HG03060 (cell line): ENCODE results near the gene DGKZ.

Experiments
- ATAC-seq: cut with Tn5 transposase; IDR thresholded peaks from one replicate; pipeline ENCODE4 v1.9.1; 2021; ENCODE audit warnings: low read depth, moderate number of reproducible peaks; ENCODE audit not compliant: unreplicated experiment

Gene DGKZ

DNA sequence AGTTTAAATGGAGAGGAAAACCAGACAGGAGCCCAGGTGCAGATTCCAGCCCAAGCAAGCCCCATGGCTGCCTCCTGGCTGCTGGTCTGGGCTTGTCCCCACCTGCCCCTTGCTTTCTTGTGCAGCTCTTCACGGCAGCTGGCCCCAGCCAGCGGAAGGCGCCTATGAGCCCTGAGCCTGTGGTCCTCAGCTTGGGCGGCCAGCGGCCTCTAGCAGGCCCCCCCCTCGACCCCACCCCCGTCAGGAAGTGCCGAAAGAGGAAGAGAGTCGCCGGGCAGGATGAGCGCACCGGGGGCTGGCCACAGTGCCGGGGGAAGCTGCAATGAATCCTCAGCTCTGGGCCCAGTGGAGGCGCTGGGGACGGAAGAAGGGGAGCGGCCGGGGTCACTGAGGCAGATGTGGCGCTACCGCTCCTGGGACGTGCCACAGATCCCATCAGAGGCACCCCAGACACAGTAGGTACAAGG is 2.1 kb upstream of the DGKZ start:
- no peak for ATAC-seq

DNA sequence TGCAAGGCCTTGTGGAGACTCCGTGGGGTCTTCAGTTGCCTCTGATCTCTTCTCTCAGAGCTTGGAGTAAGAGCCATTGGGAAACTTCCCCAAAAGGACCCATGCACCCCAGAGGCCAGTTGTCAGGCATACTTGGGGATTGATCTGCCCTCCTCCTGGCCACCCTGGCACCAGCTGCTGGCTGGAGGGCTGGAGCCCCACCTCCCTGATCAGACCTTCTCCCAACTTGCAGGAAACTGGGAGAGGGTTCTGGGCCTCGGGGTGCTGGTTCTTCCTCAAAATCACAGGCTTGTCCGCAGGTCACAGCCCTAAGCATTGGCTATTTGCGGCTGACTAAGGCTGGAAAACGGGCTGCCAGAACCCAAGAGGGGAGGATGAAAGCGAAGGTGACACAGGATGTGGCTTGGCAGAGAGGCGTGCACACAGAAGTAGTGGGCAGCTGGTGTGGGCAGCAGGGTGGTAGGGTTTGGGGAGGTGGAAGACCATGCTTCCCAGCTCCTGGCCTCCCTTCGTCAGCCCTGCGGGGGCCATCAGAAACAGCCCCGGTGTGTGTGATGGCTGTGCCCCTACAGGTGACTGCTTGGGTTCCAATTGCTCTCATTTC is 1.3 kb upstream of the DGKZ start:
- ATAC-seq: no peak

DNA sequence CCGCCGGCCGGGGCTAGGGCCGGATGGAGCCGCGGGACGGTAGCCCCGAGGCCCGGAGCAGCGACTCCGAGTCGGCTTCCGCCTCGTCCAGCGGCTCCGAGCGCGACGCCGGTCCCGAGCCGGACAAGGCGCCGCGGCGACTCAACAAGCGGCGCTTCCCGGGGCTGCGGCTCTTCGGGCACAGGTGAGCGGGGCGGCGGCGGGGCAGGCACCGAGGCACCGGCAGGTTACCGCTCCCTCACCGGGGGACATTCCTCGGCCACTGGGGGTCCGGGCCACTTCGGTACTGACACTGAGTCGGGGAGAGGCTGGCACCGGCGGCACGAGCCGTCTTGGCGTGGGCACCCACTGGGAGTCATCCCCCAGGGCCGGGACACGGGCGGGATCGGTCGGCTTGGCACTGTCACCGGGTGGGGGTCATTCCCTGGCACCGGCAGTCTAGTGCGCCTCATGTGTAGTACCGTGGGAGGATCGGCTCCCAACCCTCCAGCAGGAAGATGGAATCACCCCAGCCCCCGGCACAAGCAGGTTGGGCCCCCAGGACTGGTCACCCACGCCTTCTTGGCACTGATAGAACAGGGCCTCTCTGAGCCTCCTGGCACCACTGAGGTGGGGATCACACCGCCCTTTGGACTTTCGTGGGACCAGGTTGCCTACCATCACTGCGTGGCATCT is 511 bp downstream of the DGKZ start:
- no peak for ATAC-seq

DNA sequence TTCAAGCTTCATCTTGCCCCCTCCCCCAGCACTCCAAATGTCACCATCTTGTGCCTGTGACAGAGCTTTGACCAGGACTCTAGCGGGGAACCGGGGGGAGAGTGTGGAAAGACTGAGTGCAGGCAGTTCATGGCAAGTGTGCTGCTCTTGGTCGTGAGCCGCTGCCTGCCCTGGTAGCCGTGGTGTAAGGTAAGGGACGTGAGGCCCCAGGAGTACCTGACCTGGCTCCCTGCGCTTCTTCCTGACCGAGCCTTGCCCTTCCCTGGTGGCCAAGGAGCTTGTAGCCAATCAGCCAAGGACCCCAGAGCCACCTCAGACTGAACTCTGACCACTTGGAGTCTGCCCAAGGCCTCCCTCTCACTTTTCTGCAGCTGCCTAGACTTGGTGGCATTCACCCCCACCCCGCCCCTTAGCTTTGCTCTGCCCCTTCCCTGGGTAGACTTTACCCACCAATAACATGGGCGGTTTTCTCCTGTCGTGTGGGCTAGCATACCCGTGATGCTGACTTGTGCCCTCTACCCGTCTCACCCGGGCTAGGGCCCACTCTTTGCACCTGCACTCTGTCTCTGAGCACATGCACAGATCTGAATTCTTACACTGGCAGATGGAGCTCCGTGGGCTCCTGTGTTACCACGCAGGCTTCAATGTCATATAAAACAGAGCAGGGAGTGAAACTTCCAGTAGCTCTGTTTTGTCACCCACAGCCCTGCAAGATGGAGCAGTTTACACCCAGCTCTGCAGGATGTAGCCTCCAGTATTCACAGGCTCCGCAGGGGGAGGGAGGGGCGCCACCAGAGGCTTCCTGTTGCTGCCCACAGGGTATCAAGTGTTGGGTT is 1.5 kb downstream of the DGKZ start:
- ATAC-seq: no peak

DNA sequence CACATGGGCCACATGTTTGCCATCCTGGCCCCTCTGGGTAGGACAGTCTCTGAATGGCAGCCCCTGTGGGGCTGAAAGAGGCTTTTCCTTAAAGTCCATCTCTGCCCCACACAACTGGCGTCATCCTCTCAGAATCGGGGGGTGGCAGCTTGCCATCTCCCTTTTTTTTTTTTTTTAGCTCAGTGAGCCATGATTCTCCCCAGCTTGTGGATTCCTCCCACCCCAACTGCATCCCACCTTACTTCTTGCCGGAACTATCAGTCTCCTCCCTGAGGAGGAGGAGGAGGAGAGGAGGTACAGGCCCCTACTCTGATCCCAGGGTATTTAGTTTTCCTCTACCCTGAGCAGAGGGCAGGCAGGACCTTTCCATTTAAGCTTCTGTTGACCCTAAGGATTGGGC is 3.4 kb downstream of the DGKZ start:
- ATAC-seq: no peak

DNA sequence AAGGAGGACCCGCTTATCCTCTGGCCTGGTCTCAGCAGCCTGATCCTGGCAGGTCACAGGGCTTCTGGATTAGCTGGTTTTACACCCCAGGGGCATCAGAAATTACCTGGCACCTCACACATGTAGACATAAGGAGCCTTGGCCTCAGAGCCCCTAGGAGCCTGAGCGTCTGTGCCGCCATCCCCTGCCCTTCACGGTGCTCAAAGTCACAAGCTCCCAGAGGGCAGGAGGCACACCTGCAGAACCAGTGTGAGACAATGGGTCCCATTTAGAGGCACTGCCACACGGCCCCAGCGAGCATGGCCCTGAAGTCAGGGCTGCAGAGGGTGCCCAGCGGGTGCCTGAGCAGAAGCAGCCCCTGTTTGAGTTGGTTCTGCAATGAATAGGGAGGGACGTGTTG is 3.9 kb downstream of the DGKZ start:
- no peak for ATAC-seq

DNA sequence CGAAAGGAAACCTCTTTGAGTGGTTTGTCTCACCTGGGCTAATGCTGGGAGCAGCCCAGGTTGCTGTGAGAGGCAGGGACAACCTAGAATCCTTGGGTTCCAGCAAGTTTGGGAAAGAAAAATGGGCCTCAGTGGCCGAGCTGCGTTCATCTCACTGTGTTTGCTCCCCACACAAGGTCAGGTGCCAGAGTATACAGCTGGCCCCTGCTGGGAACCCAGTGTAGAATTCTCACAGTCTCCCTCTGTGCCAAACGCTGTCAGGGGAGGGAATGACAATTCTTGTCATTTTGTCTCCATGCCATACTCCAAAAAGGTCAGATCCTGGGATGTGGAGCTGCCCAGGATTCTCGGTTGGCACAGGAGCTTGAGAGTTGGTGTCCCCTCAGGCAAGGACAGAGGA is 4.3 kb downstream of the DGKZ start:
- no peak for ATAC-seq

DNA sequence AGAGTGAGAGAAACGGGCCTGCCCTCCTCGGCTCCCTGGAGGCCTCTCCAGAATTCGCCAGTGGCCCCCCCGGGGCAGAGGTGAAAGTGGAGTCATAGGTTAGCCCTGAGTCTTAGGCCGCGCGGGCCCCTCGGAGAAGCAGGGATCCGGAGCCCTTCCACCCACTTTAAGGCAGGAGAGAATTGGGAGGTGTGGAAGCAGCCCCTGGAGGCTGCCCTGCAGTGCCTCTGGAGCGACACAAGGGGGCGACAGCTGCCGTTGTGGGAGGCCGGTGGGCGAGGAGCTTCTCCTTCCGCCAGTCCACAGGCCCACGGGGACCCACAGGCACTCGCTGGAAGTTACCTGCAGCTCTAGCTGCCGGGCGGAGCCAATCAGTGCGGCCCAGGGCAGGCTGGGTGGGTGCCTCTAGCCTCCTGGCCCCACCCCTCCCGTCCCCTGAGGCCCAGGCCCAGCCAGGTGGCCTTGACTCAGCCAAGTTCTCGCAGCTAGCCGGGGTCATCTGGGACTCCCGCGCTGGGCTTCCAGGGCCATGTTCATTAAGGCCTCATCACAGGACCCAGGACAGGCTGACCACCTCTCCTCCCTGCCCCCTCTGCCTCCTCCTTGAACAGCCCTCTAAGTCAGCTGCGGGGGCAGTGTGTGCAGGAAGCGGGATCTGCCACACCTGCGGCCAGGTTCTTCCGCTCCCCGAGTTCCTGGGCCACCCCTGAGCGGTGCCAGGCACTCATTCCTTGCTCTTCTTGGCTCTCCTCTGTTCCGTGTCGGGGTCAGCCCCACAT is 5.0 kb downstream of the DGKZ start:
- no peak for ATAC-seq

DNA sequence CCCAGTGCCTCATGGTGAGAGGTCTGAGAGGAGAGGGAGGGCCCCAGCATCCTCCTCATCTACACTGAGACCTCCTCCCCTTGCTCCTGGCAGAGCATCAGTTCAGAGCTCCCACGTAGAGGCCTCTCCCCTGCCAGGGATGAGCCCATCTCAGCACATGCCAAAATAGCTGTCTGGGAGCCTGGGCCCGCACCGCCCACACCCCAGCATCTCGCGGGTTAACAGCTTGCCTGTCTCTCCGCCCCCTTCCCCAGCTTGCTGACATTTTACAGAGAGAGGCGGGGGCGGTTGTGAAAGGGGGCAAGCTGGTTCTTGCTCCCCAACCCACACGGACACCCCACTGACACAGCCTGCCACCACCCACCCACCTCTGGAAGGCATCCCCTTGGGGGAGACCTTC is 6.4 kb downstream of the DGKZ start:
- ATAC-seq: no peak

DNA sequence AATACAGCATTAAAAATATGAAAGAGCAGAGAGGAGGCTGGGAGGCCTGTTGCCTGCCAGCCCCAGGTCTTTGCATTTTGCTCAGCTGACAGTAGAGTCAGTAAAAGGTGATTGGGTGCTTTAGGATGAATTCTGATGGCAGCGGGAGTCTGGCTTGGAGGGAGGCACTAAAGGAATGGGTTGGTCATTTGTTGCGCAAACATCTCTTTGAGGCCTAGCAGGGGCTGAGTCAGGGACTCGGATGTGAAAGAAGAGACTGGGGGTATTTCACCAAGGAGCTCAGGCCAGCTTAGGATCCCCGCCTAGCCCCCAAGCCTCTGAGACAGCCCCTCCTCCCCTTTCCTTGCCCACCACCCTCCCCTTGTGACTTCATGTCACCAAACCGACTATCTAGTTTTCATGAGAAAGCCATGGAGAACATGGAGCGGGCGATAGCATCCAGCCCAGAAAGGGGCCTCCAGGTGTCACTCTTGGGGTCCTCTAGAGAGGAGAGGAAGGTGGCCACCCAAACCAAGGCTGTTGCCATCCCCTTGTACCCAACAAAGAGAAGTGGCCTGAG is 9.7 kb downstream of the DGKZ start:
- ATAC-seq: no peak

DNA sequence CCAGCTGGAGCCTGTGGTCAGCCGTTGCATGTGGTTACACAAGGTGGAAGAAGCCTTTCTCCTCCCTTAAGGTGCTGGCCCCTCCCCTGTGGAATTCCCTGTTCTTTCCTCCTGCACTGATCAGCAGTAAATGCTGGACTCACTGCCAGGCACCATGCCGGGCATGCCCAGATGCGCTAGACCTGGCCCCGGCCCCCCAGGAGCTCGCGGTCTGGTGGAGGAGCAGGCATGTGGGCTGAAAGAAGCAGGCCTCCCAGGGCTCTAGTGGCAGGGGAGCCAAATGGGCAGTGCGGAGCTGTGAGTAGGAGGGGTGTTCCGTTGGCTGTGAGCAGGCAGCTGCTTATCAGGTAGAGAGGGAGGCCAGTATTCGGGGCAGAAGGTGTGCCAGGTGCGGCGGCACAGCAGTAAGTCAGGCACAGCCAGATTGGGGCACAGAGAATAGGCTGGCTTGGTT is 10.2 kb downstream of the DGKZ start:
- no peak for ATAC-seq

DNA sequence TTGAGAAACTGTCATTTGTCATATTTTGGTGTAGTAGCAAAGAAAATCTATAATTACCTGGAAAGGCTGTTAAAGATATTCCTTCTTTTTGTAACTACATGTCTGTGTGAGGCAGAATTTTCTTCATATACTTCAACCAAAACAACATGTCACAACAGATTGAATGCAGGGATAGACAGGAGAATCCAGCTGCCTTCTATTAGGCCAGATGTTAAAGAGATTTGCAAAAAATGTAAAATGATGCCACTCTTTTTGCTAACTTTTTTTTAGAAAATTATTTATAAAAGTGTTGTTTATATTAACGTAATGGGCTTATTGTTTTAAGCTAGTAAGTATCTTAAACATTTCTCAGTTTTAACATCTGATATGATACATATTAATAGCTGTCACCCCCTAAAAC is 12.7 kb downstream of the DGKZ start:
- ATAC-seq: no peak

DNA sequence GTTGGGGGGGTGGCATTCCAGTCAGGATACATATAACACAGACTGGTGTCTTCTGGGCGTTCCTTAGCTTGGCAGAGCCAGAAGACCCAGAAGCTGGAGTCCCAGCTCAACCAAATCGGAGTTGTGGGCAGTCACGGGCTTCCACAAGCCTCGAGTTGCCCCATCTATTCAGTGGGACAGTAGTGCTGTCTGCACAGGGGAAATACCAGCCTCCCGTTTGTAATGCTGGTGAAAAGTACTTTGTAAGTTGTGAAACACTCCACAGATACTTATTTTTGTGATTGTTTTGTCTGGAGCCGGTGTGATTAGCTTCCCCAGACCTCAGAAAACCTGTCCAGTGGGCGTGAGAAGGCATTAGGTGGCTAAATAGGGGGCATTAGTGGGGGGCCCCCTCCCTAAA is 13.6 kb downstream of the DGKZ start:
- no peak for ATAC-seq

DNA sequence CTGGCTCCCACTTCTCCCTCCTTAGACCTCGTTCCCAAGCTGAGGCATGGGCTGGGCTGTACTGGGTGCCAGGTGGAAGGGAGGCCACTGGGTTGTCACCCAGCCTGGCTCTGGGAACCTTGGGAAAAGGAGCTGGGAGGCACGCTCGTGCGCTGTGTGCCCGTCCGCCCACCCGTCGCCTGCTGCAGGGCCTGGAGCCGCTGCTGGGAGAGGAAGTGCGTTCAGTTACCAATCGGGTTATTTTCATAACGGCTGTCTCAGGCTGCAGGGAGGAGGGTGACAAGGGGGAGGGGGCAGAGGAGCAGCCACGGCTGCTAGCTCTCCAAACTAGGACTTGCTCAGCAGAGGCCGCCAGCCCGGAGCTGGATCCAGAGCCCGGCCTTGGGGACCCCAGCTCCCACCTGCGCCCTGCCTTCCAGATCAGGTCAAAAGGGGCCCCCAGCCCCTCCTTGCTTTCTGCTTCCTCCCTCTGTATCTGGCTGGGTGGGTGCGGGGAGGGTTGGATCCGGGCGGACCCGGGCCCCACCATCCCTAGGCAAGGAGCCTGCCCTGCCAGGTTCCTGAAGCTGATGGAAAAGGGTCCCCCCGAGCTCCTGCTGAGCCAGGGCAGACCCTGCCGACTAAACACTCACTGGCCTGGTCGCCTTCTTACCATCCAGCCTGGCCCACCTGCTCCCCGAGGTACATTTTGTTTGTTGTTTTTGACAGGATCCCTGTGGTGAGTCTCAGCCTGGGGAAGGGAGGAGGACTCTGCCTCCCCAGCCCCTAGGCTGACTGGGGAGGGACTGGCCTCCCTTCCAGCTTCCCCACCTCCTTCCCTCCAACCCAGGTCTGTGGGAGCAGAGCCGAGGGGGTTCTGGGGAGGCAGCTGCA is 14.3 kb downstream of the DGKZ start:
- ATAC-seq: peak; percentile 66

DNA sequence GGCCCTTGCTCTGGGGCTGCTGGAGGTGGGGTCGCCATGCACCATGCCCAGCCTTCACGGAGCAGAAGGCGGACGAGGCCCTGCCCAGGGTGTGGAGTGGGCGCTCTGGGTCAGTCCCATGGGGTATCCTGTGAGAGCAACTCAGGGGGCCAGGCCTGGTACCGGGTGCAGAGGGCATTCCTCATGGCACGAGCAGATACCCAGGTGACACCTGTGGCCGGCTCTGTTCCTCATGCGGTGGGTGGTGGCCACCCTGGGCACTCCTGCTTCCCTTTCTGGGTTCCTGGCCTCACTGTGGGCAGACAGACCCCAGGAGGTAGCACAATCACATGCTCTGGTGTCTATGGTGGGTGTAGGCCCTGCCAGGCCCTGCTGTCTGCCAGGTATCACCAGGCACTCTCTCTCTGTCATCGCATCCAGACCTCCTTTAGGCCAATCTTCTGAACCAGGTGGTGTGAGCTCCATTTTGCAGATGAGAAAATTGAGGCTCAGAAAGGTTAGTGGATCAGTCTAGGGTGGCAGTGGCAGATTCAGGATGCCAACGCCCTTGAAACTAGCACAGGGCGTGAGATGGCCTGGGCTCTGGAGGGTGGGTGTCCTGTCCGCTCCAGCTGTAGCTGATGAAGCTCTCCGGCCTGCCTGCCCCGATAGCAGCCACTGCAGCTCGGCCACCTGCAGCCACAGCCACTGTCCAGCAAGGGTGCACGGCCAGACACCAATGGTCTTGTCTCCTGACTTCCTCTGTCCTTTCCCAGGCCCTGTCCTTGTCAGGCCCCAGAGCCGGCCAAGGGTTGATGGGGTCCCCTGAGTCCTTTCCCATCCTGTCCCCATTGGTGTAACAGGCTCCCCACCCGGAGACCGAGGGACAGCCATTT is 15.1 kb downstream of the DGKZ start:
- no peak for ATAC-seq

DNA sequence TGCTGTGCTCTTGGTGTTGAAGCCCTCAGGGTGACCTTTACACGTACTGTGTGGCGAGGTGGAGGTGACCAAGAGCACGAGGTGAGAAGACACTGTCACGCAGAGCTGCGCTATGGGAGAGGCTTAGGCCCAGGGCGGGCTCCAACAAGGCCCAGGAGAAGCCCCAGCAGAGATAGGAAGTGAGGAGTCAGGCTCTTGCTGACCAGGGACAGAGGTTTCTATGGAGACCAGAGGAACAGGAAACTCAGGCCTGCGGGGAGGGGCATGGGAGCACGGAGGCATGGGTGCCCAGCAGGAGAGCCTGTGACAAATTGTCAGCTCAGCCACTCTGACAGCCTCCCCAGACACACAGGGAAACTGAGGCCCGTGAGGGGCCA is 15.8 kb downstream of the DGKZ start:
- no peak for ATAC-seq

DNA sequence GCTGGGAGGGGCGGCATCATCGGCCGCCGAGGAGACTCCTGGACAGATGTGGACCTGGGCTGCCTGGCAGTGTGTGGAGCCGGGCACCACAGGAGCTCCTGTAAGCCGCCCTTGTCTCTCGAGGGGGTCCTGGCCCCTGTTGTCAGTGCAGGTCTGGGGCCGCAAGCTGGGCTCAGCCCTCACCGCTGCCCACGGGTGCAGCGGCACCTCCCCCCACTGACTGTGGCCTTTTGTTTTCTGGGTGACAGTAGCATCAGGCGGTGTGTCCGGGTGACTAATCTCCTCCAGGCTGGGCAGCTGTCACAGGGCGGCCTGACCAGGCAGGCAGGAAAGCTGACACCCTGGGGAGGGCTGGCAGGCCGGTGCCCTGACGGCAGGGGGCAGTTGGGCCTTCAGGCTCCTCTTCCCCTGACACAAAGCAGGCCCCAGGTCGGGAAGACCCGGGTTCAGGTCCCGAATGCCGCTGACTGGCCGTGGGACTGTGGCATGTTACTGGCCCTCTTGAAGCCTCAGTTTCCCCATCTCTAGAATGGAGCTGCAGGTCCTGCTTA is 16.3 kb downstream of the DGKZ start:
- no peak for ATAC-seq

DNA sequence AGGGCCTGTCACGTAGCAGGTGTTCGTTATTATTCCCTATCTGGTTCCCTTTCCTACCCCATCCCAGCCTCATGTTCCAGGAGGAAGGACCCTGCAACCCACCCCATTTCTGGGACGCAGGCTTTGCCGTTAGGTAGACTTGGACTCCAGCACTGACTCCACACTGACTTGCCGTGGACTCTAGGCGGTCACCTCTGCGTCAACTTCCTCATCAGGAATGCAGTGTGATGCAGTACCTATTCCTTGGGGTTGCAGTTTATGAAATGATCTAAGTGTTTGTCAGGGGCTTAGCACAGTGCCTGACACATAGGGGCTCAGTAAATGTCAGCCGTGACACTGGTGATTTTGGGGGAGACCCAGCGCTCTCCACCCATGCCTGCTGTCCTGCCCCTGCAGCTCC is 16.8 kb downstream of the DGKZ start:
- ATAC-seq: no peak
